HCT116 (cell line): Measurements from ENCODE around the gene SLC30A4. TPM values are rescaled to one million over a fixed set of nuclear protein-coding genes. Genes with fewer than 3 reads are reported as not detected.

Experiments used
- ATAC-seq: fragments of 200-7000 bp; cut with Tn5 transposase; 2 replicates; pipeline ENCODE4 v1.9.1; 2020; ENCODE audit warnings: mild to moderate bottlenecking, moderate library complexity
- BruUV-seq: library from RNA; stranded (reverse); fragments of 400-500 nt; replicated peaks from 2 replicates; lab custom pipeline; 2021; lab: Mats Ljungman, UMichigan
- CTCF ChIA-PET: fragments of 300-600 bp; sonication (Branson Sonifier 250); formaldehyde crosslinking; loops from one replicate; lab custom pipeline; 2021; ENCODE audit warnings: antibody characterized with exemption; lab: Charles Lee
- POLR2A ChIA-PET: fragments of 300-600, 350-600 bp; sonication (Branson Sonifier 250); formaldehyde crosslinking; loops from one replicate; lab custom pipeline; 2021; ENCODE audit warnings: antibody characterized with exemption; lab: Charles Lee
- RAD21 ChIA-PET, 2 experiments: fragments of 300-600 bp; sonication (Branson Sonifier 250); formaldehyde crosslinking; loops; one replicate each; lab custom pipeline; 2023; ENCODE audit warnings: low total read pairs in 2 of 2; ENCODE audit not compliant: uncharacterized antibody in 2 of 2, unreplicated experiment in 2 of 2, low non-redundant PET in 1 of 2; lab: Charles Lee
- DNase-seq: peaks from one replicate; pipeline ENCODE4 v3.0.0-alpha.2; 2010; ENCODE audit warnings: low read depth, low spot score
- H2AFZ ChIP-seq: fragments of 200-600 bp; shearing (Covaris generic), sonication (generic); 2 replicates; pipeline ENCODE4 v1.6.1; 2017; ENCODE audit warnings: low read depth, mixed run types, mixed read lengths, antibody characterized with exemption, low read length; ENCODE audit not compliant: poor library complexity, severe bottlenecking
- H3K27ac ChIP-seq: 2 replicates; pipeline ENCODE4 v1.5.1; 2012; ENCODE audit warnings: low read depth, low read length
- H3K27me3 ChIP-seq: fragments of 200-600 bp; sonication (generic); 2 replicates; pipeline ENCODE4 v1.6.1; 2016; ENCODE audit warnings: mixed run types, low read length, mixed read lengths; ENCODE audit not compliant: insufficient read depth
- H3K36me3 ChIP-seq, 2 experiments: fragments of 200-500 bp in 1 of 2; fragments of 200-600 bp in 1 of 2; sonication (Bioruptor generic) in 1 of 2; sonication (generic) in 1 of 2; 2 replicates each; pipeline versions ENCODE4 v1.5.1 to v1.6.1; 2014 to 2016; ENCODE audit warnings: low read length in 2 of 2, inconsistent platforms in 1 of 2, mixed read lengths in 1 of 2, mixed run types in 1 of 2; ENCODE audit not compliant: insufficient read depth in 2 of 2, control insufficient read depth in 1 of 2
- H3K4me1 ChIP-seq, 2 experiments: fragments of 200-600 bp in 1 of 2; sonication (generic) in 1 of 2; 2 replicates each; pipeline versions ENCODE4 v1.5.1 to v1.6.1; 2012 to 2017; ENCODE audit warnings: low read length in 2 of 2, inconsistent platforms in 1 of 2, mild to moderate bottlenecking in 1 of 2, mixed read lengths in 1 of 2, mixed run types in 1 of 2, moderate library complexity in 1 of 2; ENCODE audit not compliant: insufficient read depth in 2 of 2, control insufficient read depth in 1 of 2
- H3K4me2 ChIP-seq: fragments of 200-600 bp; sonication (generic); 2 replicates; pipeline ENCODE4 v1.6.1; 2017; ENCODE audit warnings: mixed run types, low read length, mixed read lengths
- H3K4me3 ChIP-seq, 2 experiments: fragments of 200-600 bp in 1 of 2; sonication (generic) in 1 of 2; replicated peaks in 1 of 2; 2 replicates each; pipeline ENCODE4 v1.5.1; 2011 to 2016; ENCODE audit warnings: low read length in 2 of 2, control low read depth in 1 of 2, low read depth in 1 of 2, mild to moderate bottlenecking in 1 of 2, mixed read lengths in 1 of 2, mixed run types in 1 of 2
- H3K79me2 ChIP-seq: fragments of 200-600 bp; sonication (generic); 2 replicates; pipeline ENCODE4 v1.6.1; 2017; ENCODE audit warnings: mild to moderate bottlenecking, mixed run types, low read length, moderate library complexity, mixed read lengths; ENCODE audit not compliant: insufficient read depth
- H3K9ac ChIP-seq: fragments of 200-600 bp; sonication (generic); 2 replicates; pipeline ENCODE4 v1.6.1; 2016; ENCODE audit warnings: low read length, mixed read lengths
- H3K9me2 ChIP-seq: fragments of 200-600 bp; sonication (generic), shearing (Covaris generic); 2 replicates; pipeline ENCODE4 v1.6.1; 2017; ENCODE audit warnings: mixed run types, mild to moderate bottlenecking, moderate library complexity; ENCODE audit not compliant: insufficient read depth
- H3K9me3 ChIP-seq, 2 experiments: fragments of 200-500 bp in 1 of 2; fragments of 200-600 bp in 1 of 2; sonication (Bioruptor generic) in 1 of 2; sonication (generic) in 1 of 2; 2 replicates each; pipeline ENCODE4 v1.6.1; 2014 to 2017; ENCODE audit warnings: low read length in 2 of 2, mixed read lengths in 2 of 2, inconsistent platforms in 1 of 2, low read depth in 1 of 2, mild to moderate bottlenecking in 1 of 2, mixed run types in 1 of 2, moderate library complexity in 1 of 2; ENCODE audit not compliant: control insufficient read depth in 1 of 2, insufficient read depth in 1 of 2
- H4K20me1 ChIP-seq: fragments of 200-600 bp; sonication (generic), shearing (Covaris generic); 2 replicates; pipeline ENCODE4 v1.6.1; 2017; ENCODE audit warnings: mixed run types, mild to moderate bottlenecking, moderate library complexity; ENCODE audit not compliant: insufficient read depth
- ATF3 ChIP-seq: IDR thresholded peaks from 2 replicates; pipeline ENCODE4 v1.6.1; 2012
- CBX3 ChIP-seq: IDR thresholded peaks from 2 replicates; pipeline ENCODE4 v1.6.1; 2012; ENCODE audit warnings: low read depth
- CEBPB ChIP-seq: IDR thresholded peaks from 2 replicates; pipeline ENCODE4 v1.6.1; 2012; ENCODE audit warnings: low read depth
- CTCF ChIP-seq, 3 experiments: fragments of 200-600 bp in 1 of 3; sonication (generic) in 1 of 3; IDR thresholded peaks in 2 of 3; conservative IDR thresholded peaks in 1 of 3; 2 replicates each; pipeline ENCODE4 v1.5.1; 2012 to 2017; ENCODE audit warnings: low read depth in 2 of 3, low read length in 2 of 3, antibody characterized with exemption in 1 of 3, borderline replicate concordance in 1 of 3, control low read depth in 1 of 3, mild to moderate bottlenecking in 1 of 3, mixed read lengths in 1 of 3, mixed run types in 1 of 3, moderate library complexity in 1 of 3; ENCODE audit not compliant: insufficient read depth in 1 of 3
- EGR1 ChIP-seq: IDR thresholded peaks from 2 replicates; pipeline ENCODE4 v1.6.1; 2012; ENCODE audit warnings: low read depth
- ELF1 ChIP-seq: IDR thresholded peaks from 2 replicates; pipeline ENCODE4 v1.6.1; 2012; ENCODE audit warnings: low read depth, borderline replicate concordance
- EZH2 ChIP-seq: fragments of 200-600 bp; sonication (generic); IDR thresholded peaks from 2 replicates; pipeline ENCODE4 v1.6.1; 2017; ENCODE audit warnings: antibody characterized with exemption, mixed run types
- EZH2phosphoT487 ChIP-seq: fragments of 200-600 bp; IDR thresholded peaks from 2 replicates; pipeline ENCODE4 v1.6.1; 2018; ENCODE audit warnings: antibody characterized with exemption, borderline replicate concordance
- FOSL1 ChIP-seq: IDR thresholded peaks from 2 replicates; pipeline ENCODE4 v1.6.1; 2012; ENCODE audit warnings: low read depth
- MAX ChIP-seq: IDR thresholded peaks from 2 replicates; pipeline ENCODE4 v1.6.1; 2012
- POLR2A ChIP-seq: IDR thresholded peaks from 2 replicates; pipeline ENCODE4 v1.7.0; 2011; ENCODE audit warnings: borderline replicate concordance; ENCODE audit not compliant: insufficient read depth, insufficient read length; ENCODE audit errors: extremely low read depth
- POLR2AphosphoS5 ChIP-seq: IDR thresholded peaks from 2 replicates; pipeline ENCODE4 v1.6.1; 2011; ENCODE audit warnings: mild to moderate bottlenecking, low read depth, low read length, moderate library complexity
- RAD21 ChIP-seq: IDR thresholded peaks from 2 replicates; pipeline ENCODE4 v1.6.1; 2012; ENCODE audit warnings: low read depth, mild to moderate bottlenecking
- REST ChIP-seq: IDR thresholded peaks from 2 replicates; pipeline ENCODE4 v1.6.1; 2012; ENCODE audit warnings: low read depth
- SIN3A ChIP-seq: IDR thresholded peaks from 2 replicates; pipeline ENCODE4 v1.6.1; 2012; ENCODE audit warnings: low read depth
- SP1 ChIP-seq: IDR thresholded peaks from 2 replicates; pipeline ENCODE4 v1.6.1; 2012; ENCODE audit warnings: low read depth
- SRF ChIP-seq: IDR thresholded peaks from 2 replicates; pipeline ENCODE4 v1.6.1; 2012; ENCODE audit warnings: low read depth
- ZBTB33 ChIP-seq: IDR thresholded peaks from 2 replicates; pipeline ENCODE4 v1.6.1; 2011; ENCODE audit warnings: mild to moderate bottlenecking, low read length, moderate library complexity; ENCODE audit not compliant: insufficient replicate concordance; ENCODE audit errors: extremely low read depth
- ZFX ChIP-seq: fragments of 450-650 bp; IDR thresholded peaks from 2 replicates; pipeline ENCODE4 v1.6.1; 2017
- ZNF274 ChIP-seq: fragments of 200-500 bp; sonication (Bioruptor generic); IDR thresholded peaks from 2 replicates; pipeline ENCODE4 v1.6.1; 2014; ENCODE audit warnings: mild to moderate bottlenecking, low read depth, low read length, inconsistent platforms
- intact Hi-C: fragments of 100-400 bp; cut with micrococcal nuclease; formaldehyde crosslinking; loops from 2 replicates; pipeline ENCODE4 v1.10.0; 2022
- total RNA-seq: library from RNA; stranded (reverse); gene quantifications from one replicate; pipeline ENCODE4 v1.2.1, GENCODE V29; 2021; ENCODE audit not compliant: unreplicated experiment

The SLC30A4 gene
- total RNA-seq, 1 experiment from 2014 or later: 2.7 TPM

- RAD21 ChIA-PET: no interaction called here
- Histone ChIP-seq H3K36me3 (no peaks in the 10 kb centered on the region), H3K27ac (no peak overlapping the region), H2AFZ (no peak overlapping the region)
- TF ChIP-seq EGR1 (no peak), ZBTB33 (no peak), ELF1 (no peak), EZH2 (no peak), CBX3 (no peak), EZH2phosphoT487 (no peak), ZNF274 (no peak), CTCF (IDR thresholded peaks at IDR 0.05 in 2 of 3, conservative IDR thresholded peaks at IDR 0.05 in 1 of 3; ENCODE audit: borderline replicate concordance in 1 of 3, insufficient read depth in 1 of 3, low read depth in 2 of 3, low read length in 2 of 3) (no peak), SRF (no peak), ATF3 (no peak), POLR2A (no peak), FOSL1 (no peak), RAD21 (no peak), POLR2AphosphoS5 (no peak), REST (no peak), SP1 (no peak), MAX (no peak), CEBPB (no peak), SIN3A (no peak), ZFX (no peak)
- TF ChIP-seq, all 23 proteins: peak for 0
- ATAC-seq (no peak), DNase-seq (no peak)
- Histone ChIP-seq H4K20me1 (no peaks in the 10 kb centered on the region), H3K4me2 (no peak overlapping the region), H3K9me3 (no peaks in the 10 kb centered on the region), H3K4me1 (peaks cover 0 to 6% of the 10 kb centered on the region in 2 experiments; a peak in 1 of 4 replicates), H3K9ac (no peak overlapping the region), H3K4me3 (no peak overlapping the region), H3K27me3 (no peaks in the 10 kb centered on the region), H3K9me2 (no peaks in the 10 kb centered on the region), H3K79me2 (no peaks in the 10 kb centered on the region)
- ChIA-PET POLR2A (interaction anchor here (1.9 kb wide), 1 partner anchor 145 kb away, joined by 5 read pairs; the partner anchor contains the start of gene BLOC1S6), CTCF (interaction anchor here (1.2 to 3.5 kb wide), 2 partner anchors 12 to 16 kb away, joined by 3 to 13 read pairs; no protein-coding TSS in a partner anchor)
- intact Hi-C loops: no loop called here
- BruUV-seq: no TSS peak
These were observed 80.9 kb downstream of the SLC30A4 start for GRCh38 chr15:45441686-45442085.
